HG03520 (cell line): Measurements from ENCODE around the gene CEP128.

Source experiments
- ATAC-seq: cut with Tn5 transposase; IDR thresholded peaks from one replicate; pipeline ENCODE4 v1.9.1; 2021; ENCODE audit warnings: mild to moderate bottlenecking, moderate library complexity; ENCODE audit not compliant: unreplicated experiment

Gene CEP128

GRCh38 chr14:80565001-80565400 lies 376.5 kb downstream of the CEP128 start:
- no peak for ATAC-seq

- no peak for ATAC-seq
Measured at GRCh38 chr14:80564051-80564450, 377.5 kb downstream of the CEP128 start.

- ATAC-seq = peak; percentile 99
Measured at GRCh38 chr14:80560800-80561657, 380.5 kb downstream of the CEP128 start.

- no peak for ATAC-seq
Measured at GRCh38 chr14:80554139-80554538, 387.4 kb downstream of the CEP128 start.

GRCh38 chr14:80549141-80549540 lies 392.4 kb downstream of the CEP128 start:
- ATAC-seq = no peak

GRCh38 chr14:80545935-80546854 lies 395.3 kb downstream of the CEP128 start:
- no peak for ATAC-seq

- no peak for ATAC-seq
Measured at GRCh38 chr14:80544366-80544765, 397.2 kb downstream of the CEP128 start.

GRCh38 chr14:80543211-80543610 lies 398.3 kb downstream of the CEP128 start:
- ATAC-seq = no peak

- ATAC-seq = no peak
Measured at GRCh38 chr14:80538633-80539375, 402.7 kb downstream of the CEP128 start.

- ATAC-seq = no peak
Measured at GRCh38 chr14:80537626-80538025, 403.9 kb downstream of the CEP128 start.

GRCh38 chr14:80536456-80536855 lies 405.1 kb downstream of the CEP128 start:
- ATAC-seq = no peak

GRCh38 chr14:80535171-80535570 lies 406.4 kb downstream of the CEP128 start:
- ATAC-seq = no peak

GRCh38 chr14:80523518-80524117 lies 417.9 kb downstream of the CEP128 start:
- ATAC-seq = no peak

GRCh38 chr14:80522936-80523335 lies 418.6 kb downstream of the CEP128 start:
- no peak for ATAC-seq

GRCh38 chr14:80522411-80522810 lies 419.1 kb downstream of the CEP128 start:
- no peak for ATAC-seq

GRCh38 chr14:80521456-80521855 lies 420.1 kb downstream of the CEP128 start:
- no peak for ATAC-seq

- ATAC-seq = no peak
Measured at GRCh38 chr14:80519002-80519401, 422.5 kb downstream of the CEP128 start.

- no peak for ATAC-seq
Measured at GRCh38 chr14:80518173-80518572, 423.4 kb downstream of the CEP128 start.

GRCh38 chr14:80507292-80507869 lies 434.2 kb downstream of the CEP128 start:
- ATAC-seq = no peak

GRCh38 chr14:80504781-80505180 lies 436.8 kb downstream of the CEP128 start:
- no peak for ATAC-seq
